Glomerular endothelial cell (primary cell): ENCODE measurements around the gene UPK1B. TPM values are rescaled to one million over a fixed set of nuclear protein-coding genes. Genes with fewer than 3 reads are reported as not detected.

Experiments
- DNase-seq: peaks from one replicate; pipeline ENCODE4 v3.0.0-alpha.2; 2011; ENCODE audit warnings: low read depth, low spot score; ENCODE audit errors: extremely low read depth
- total RNA-seq: library from RNA; depleted of rRNA; stranded (reverse); fragments of >200 nt; gene quantifications from 2 replicates; pipeline ENCODE4 v1.2.3, GENCODE V29; 2015

Gene UPK1B
- total RNA-seq, 1 donor from 2014 or later, result 1.5 TPM

GRCh38 chr3:119175872-119176756 is 2.7 kb downstream of the UPK1B start:
- no peak for DNase-seq

- DNase-seq, result no peak
These were observed 3.4 kb downstream of the UPK1B start for GRCh38 chr3:119176778-119177177.

- DNase-seq, result no peak
These were observed 3.9 kb downstream of the UPK1B start for GRCh38 chr3:119177321-119177720.

- DNase-seq, result no peak
These were observed 8.4 kb downstream of the UPK1B start for GRCh38 chr3:119181765-119182164.

- DNase-seq, result no peak
These were observed 10.7 kb downstream of the UPK1B start for GRCh38 chr3:119184111-119184510.

- no peak for DNase-seq
These were observed 11.6 kb downstream of the UPK1B start for GRCh38 chr3:119184796-119185570.

- DNase-seq, result no peak
These were observed 13.9 kb downstream of the UPK1B start for GRCh38 chr3:119187266-119187665.

- no peak for DNase-seq
These were observed 18.4 kb downstream of the UPK1B start for GRCh38 chr3:119191800-119192199.

- DNase-seq, result no peak
These were observed 21.1 kb downstream of the UPK1B start for GRCh38 chr3:119194237-119195150.

GRCh38 chr3:119195151-119195476 is 21.7 kb downstream of the UPK1B start:
- DNase-seq, result no peak

GRCh38 chr3:119195911-119196310 is 22.5 kb downstream of the UPK1B start:
- no peak for DNase-seq

GRCh38 chr3:119205209-119205608 is 31.8 kb downstream of the UPK1B start:
- DNase-seq, result no peak

- no peak for DNase-seq
These were observed 32.3 kb downstream of the UPK1B start for GRCh38 chr3:119205685-119206084.

DNA sequence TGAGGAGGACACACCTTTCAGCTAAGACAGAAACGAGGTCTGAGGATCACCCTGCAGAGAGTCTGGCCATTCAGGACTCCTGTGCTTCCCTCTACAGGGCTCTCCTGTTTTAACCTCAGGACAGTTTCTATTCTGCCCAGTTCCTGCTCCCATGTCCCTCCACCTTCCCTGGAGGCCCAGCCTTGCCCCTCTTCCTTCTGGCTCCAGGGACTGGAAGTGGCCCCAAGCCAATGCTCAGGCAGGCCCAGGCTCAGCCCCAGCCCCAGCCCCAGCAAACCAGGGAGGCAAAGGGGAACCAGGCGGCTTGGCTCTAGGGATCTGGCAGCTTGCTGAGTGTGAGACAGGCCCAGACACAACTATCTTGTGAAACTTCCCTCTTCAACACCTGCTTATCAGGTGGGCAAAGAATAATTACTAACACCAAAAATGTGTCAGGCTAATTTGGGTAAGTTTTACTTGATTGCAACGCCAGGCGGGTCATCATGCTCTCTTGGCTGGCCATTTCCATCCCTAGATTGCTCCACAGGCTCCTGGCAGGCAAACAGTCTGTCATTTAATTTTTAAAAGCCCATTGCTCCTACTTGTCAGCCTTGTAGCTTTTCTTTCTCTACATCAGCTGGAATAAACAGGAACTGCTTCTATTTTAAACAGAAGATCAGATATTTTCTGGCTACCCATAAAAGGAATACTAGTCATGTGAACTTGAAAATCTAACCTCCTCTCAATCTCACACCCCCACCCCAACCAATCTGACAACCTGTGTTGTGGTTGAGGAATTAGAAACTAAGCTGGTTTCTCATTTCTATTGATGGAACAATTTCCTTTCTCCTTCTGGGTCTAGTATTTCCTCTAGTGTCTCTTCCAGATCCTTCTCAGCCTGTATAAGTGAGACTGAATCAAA is 33.5 kb downstream of the UPK1B start:
- DNase-seq, result no peak

DNA sequence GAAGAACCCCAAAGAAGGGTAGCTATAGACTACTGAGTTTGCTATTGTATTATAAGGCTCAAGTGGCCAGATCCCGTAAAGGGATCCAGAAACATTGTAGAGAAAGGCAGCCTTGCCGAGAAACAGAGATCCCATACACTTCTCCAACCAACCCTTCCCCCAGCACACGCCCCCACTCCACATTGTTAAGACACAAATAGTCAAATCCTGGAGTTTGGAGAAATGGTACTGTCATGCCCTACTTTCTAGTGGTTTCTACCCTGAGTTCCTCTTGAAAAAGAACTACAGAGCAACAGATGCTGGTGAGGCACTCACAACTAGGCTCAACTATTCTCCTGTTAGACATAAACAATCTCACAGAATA is 34.1 kb downstream of the UPK1B start:
- no peak for DNase-seq

DNA sequence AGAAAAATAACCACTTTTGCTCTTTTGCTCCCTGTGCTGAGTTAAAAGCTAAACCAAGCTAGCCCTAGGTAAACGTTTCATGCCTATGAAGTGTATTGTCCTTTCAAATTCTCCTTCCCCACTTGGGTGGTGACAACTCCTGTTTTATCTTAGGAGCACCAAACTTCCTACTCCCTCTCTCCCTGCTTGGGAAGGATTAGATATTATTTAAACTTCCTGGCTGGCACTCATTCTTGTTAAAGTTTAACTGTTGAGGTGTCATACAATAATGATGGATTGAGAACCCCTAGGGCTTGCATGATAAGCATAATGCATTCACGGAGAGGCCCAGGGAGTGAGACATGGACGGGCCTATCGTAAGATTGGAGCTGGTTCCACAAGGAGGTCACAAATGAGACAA is 37.8 kb downstream of the UPK1B start:
- DNase-seq, result no peak

DNA sequence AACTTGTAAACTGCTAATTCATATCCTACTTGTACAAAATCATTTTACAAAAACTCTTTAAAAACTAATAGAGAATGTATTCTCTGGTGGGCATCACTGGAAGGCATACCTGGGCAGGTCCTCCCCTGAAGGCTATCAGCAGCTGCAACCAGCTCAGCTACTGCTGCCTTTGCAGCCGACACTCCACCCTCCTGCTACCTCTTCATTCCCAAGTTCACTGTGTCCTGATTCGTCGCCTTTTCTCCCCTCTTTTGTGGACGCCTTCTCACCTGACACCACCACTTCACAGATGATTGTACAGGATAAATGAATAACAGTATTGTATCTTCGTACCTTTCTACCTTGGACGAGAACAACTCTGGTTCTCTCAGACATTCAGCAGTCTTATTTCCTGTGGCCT is 38.4 kb downstream of the UPK1B start:
- no peak for DNase-seq

GRCh38 chr3:119219069-119219468 is 45.7 kb downstream of the UPK1B start:
- DNase-seq, result no peak

GRCh38 chr3:119220198-119220597 is 46.8 kb downstream of the UPK1B start:
- DNase-seq, result no peak
